SU-DHL-6 (cell line): ENCODE data around the gene ULK3.

Experiments used
- H2AFZ ChIP-seq: fragments of 200-600 bp; sonication (generic); 2 replicates; pipeline ENCODE4 v1.6.1; 2014; ENCODE audit warnings: low read depth, mild to moderate bottlenecking, moderate library complexity, mixed read lengths, antibody characterized with exemption, low read length; ENCODE audit not compliant: severe bottlenecking
- H3F3A ChIP-seq: fragments of 200-600 bp; shearing (Covaris generic); 2 replicates; pipeline ENCODE4 v1.6.0; 2016; ENCODE audit warnings: antibody characterized with exemption, mild to moderate bottlenecking; ENCODE audit not compliant: insufficient read depth
- H3K27ac ChIP-seq: fragments of 200-600 bp; sonication (generic); 2 replicates; pipeline ENCODE4 v1.5.1; 2016; ENCODE audit warnings: low read depth, mild to moderate bottlenecking, low read length, moderate library complexity, mixed read lengths
- H3K27me3 ChIP-seq: fragments of 200-600 bp; sonication (generic), shearing (Covaris generic); 2 replicates; pipeline ENCODE4 v1.6.0; 2014; ENCODE audit warnings: mild to moderate bottlenecking, low read length
- H3K36me3 ChIP-seq: fragments of 200-600 bp; sonication (generic); 2 replicates; pipeline ENCODE4 v1.6.1; 2014; ENCODE audit warnings: mild to moderate bottlenecking, low read length, mixed read lengths
- H3K4me2 ChIP-seq: fragments of 300-600, 200-600 bp; shearing (Covaris generic), sonication (generic); 2 replicates; pipeline ENCODE4 v1.6.0; 2014; ENCODE audit warnings: low read length, low read depth, mild to moderate bottlenecking; ENCODE audit not compliant: poor library complexity, severe bottlenecking
- H3K4me3 ChIP-seq: fragments of 200-600 bp; sonication (generic); 2 replicates; pipeline ENCODE4 v1.5.1; 2014; ENCODE audit warnings: antibody characterized with exemption, low read length, mild to moderate bottlenecking, mixed read lengths; ENCODE audit not compliant: insufficient read depth, poor library complexity, severe bottlenecking
- H3K79me2 ChIP-seq: fragments of 200-600 bp; sonication (generic); 2 replicates; pipeline ENCODE4 v1.6.1; 2014; ENCODE audit warnings: mild to moderate bottlenecking, low read length, moderate library complexity; ENCODE audit not compliant: insufficient read depth
- H3K9ac ChIP-seq: fragments of 200-600 bp; sonication (generic); 2 replicates; pipeline ENCODE4 v1.7.0; 2014; ENCODE audit warnings: mild to moderate bottlenecking, low read length
- H3K9me2 ChIP-seq: fragments of 200-600 bp; sonication (generic); replicated peaks from 2 replicates; pipeline ENCODE4 v1.6.1; 2014; ENCODE audit warnings: low read length; ENCODE audit not compliant: insufficient read depth
- H3K9me3 ChIP-seq: fragments of 200-600 bp; sonication (generic); 2 replicates; pipeline ENCODE4 v1.6.1; 2014; ENCODE audit warnings: low read length, mixed read lengths; ENCODE audit not compliant: insufficient read depth
- H4K20me1 ChIP-seq: fragments of 200-600 bp; sonication (generic); 2 replicates; pipeline ENCODE4 v1.6.1; 2014; ENCODE audit warnings: low read depth, mild to moderate bottlenecking, antibody characterized with exemption, low read length, moderate library complexity, mixed read lengths
- CTCF ChIP-seq: fragments of 200-600 bp; sonication (generic); IDR thresholded peaks from one replicate; pipeline ENCODE4 v1.5.1; 2017; ENCODE audit warnings: antibody characterized with exemption, mild to moderate bottlenecking, low read length, moderate library complexity; ENCODE audit not compliant: insufficient read depth, poor library complexity, severe bottlenecking
- EZH2phosphoT487 ChIP-seq: fragments of 200-600 bp; sonication (generic), shearing (Covaris generic); conservative IDR thresholded peaks from 2 replicates; pipeline ENCODE4 v1.6.1; 2018; ENCODE audit warnings: mild to moderate bottlenecking, antibody characterized with exemption, low read length, moderate library complexity, mixed read lengths

The ULK3 gene

GRCh38 chr15:74821091-74821789 lies 21.7 kb downstream of the ULK3 start:
- Histone ChIP-seq H3F3A (no peaks in the 10 kb centered on the region), H3K4me2 (peak overlapping the region; percentile 50), H3K9me3 (no peaks in the 10 kb centered on the region), H3K4me3 (peak overlapping the region; percentile 28), H4K20me1 (no peaks in the 10 kb centered on the region), H3K27ac (peak overlapping the region; percentile 52), H3K36me3 (no peaks in the 10 kb centered on the region), H3K9ac (peak overlapping the region; percentile 39), H2AFZ (no peak overlapping the region), H3K27me3 (no peaks in the 10 kb centered on the region), H3K79me2 (no peaks in the 10 kb centered on the region), H3K9me2 (no peaks in the 10 kb centered on the region)
- TF ChIP-seq EZH2phosphoT487, result no peak
- no peak for TF ChIP-seq CTCF

- no peak overlapping the region for H3K4me2 ChIP-seq
- no peaks in the 10 kb centered on the region for H4K20me1 ChIP-seq
- H3K9ac ChIP-seq, result no peak overlapping the region
- H3F3A ChIP-seq, result no peaks in the 10 kb centered on the region
- no peak overlapping the region for H2AFZ ChIP-seq
- no peak overlapping the region for H3K27ac ChIP-seq
- no peaks in the 10 kb centered on the region for H3K36me3 ChIP-seq
- H3K79me2 ChIP-seq, result no peaks in the 10 kb centered on the region
- TF ChIP-seq EZH2phosphoT487 (no peak), CTCF (no peak)
- no peak overlapping the region for H3K4me3 ChIP-seq
- H3K27me3 ChIP-seq, result no peaks in the 10 kb centered on the region
- no peaks in the 10 kb centered on the region for H3K9me2 ChIP-seq
- no peaks in the 10 kb centered on the region for H3K9me3 ChIP-seq
Observed at GRCh38 chr15:74820056-74820455, 22.9 kb downstream of the ULK3 start.

- H3K9ac ChIP-seq, result no peak overlapping the region
- H3K36me3 ChIP-seq, result no peaks in the 10 kb centered on the region
- no peaks in the 10 kb centered on the region for H3F3A ChIP-seq
- H3K4me2 ChIP-seq, result no peak overlapping the region
- H3K27me3 ChIP-seq, result no peaks in the 10 kb centered on the region
- TF ChIP-seq CTCF, result no peak
- no peak for TF ChIP-seq EZH2phosphoT487
- H2AFZ ChIP-seq, result no peak overlapping the region
- no peaks in the 10 kb centered on the region for H3K9me2 ChIP-seq
- no peak overlapping the region for H3K4me3 ChIP-seq
- no peaks in the 10 kb centered on the region for H3K79me2 ChIP-seq
- H3K27ac ChIP-seq, result no peak overlapping the region
- H4K20me1 ChIP-seq, result no peaks in the 10 kb centered on the region
- H3K9me3 ChIP-seq, result no peaks in the 10 kb centered on the region
Observed at GRCh38 chr15:74817370-74817737, 25.6 kb downstream of the ULK3 start.
